Activated CD4-positive, alpha-beta memory T cell treated with anti-CD3 and anti-CD28 coated beads for 36 hours (primary cell): ENCODE measurements around the gene EGLN1. TPM values are rescaled to one million over a fixed set of nuclear protein-coding genes. Genes with fewer than 3 reads are reported as not detected.

ENCODE experiments used
- CTCF ChIA-PET: fragments of 350-600 bp; sonication (Branson Sonifier 250); formaldehyde crosslinking; loops from one replicate; lab custom pipeline; 2021; ENCODE audit warnings: antibody characterized with exemption, inconsistent platforms; lab: Charles Lee
- POLR2A ChIA-PET: fragments of 350-600 bp; sonication (Branson Sonifier 250); formaldehyde crosslinking; loops from one replicate; lab custom pipeline; 2021; ENCODE audit warnings: antibody characterized with exemption; lab: Charles Lee
- DNase-seq: peaks from one replicate; pipeline ENCODE4 v3.0.0-alpha.2; 2020
- H3K27ac Mint-ChIP-seq: one replicate; pipeline ENCODE4 v1.8.0; 2021; ENCODE audit warnings: mixed read lengths
- H3K27me3 Mint-ChIP-seq: one replicate; pipeline ENCODE4 v1.8.0; 2021; ENCODE audit warnings: mixed read lengths
- H3K36me3 Mint-ChIP-seq: one replicate; pipeline ENCODE4 v1.8.0; 2021; ENCODE audit warnings: mixed read lengths
- H3K4me1 Mint-ChIP-seq: one replicate; pipeline ENCODE4 v1.8.0; 2021; ENCODE audit warnings: low read depth, mixed read lengths
- H3K4me3 Mint-ChIP-seq: one replicate; pipeline ENCODE4 v1.8.0; 2021; ENCODE audit warnings: mild to moderate bottlenecking, mixed read lengths
- H3K9me3 Mint-ChIP-seq: one replicate; pipeline ENCODE4 v1.8.0; 2021; ENCODE audit warnings: mixed read lengths
- intact Hi-C: fragments of 100-400 bp; cut with micrococcal nuclease; formaldehyde crosslinking; loops from one replicate; pipeline ENCODE4 v1.15.1; 2023
- total RNA-seq, 2 experiments: library from RNA; stranded (reverse); gene quantifications; one replicate each; pipeline ENCODE4 v1.2.3, GENCODE V29; 2021

Gene EGLN1
- total RNA-seq, 2 experiments from 2014 or later, result 15.8 to 16.2 TPM

- no peaks in the 10 kb centered on the region for H3K9me3 Mint-ChIP-seq
- DNase-seq, result no peak
- intact Hi-C loops, result loop anchor here (1.0 kb wide), 1 partner anchor 9 kb away; no protein-coding TSS in a partner anchor
- H3K4me3 Mint-ChIP-seq, result no peak overlapping the region
- POLR2A ChIA-PET, result interaction anchor here (0.7 kb wide), 1 partner anchor 8 kb away, joined by 3 read pairs; no protein-coding TSS in a partner anchor
- H3K27ac Mint-ChIP-seq, result no peak overlapping the region
- peaks cover 11% of the 10 kb centered on the region for H3K36me3 Mint-ChIP-seq
- H3K27me3 Mint-ChIP-seq, result no peaks in the 10 kb centered on the region
- H3K4me1 Mint-ChIP-seq, result peaks cover 38% of the 10 kb centered on the region
- CTCF ChIA-PET, result interaction anchor here (1.2 kb wide), 1 partner anchor 11 kb away, joined by 4 read pairs; no protein-coding TSS in a partner anchor
These were observed 12.0 kb downstream of the EGLN1 start for GRCh38 chr1:231410036-231410612.

GRCh38 chr1:231408528-231409094 lies 13.5 kb downstream of the EGLN1 start:
- Mint-ChIP-seq H3K36me3 (peaks cover 7% of the 10 kb centered on the region), H3K4me1 (peaks cover 32% of the 10 kb centered on the region), H3K27me3 (no peaks in the 10 kb centered on the region), H3K27ac (no peak overlapping the region), H3K9me3 (no peaks in the 10 kb centered on the region), H3K4me3 (no peak overlapping the region)
- ChIA-PET CTCF (interaction anchor here (1.4 kb wide), 1 partner anchor 348 kb away, joined by 4 read pairs; no protein-coding TSS in a partner anchor), POLR2A (no interaction called here)
- intact Hi-C loops, result no loop called here
- DNase-seq, result no peak

- Mint-ChIP-seq H3K9me3 (no peaks in the 10 kb centered on the region), H3K4me1 (peaks cover 23% of the 10 kb centered on the region), H3K27me3 (no peaks in the 10 kb centered on the region), H3K36me3 (peaks cover 7% of the 10 kb centered on the region), H3K27ac (no peak overlapping the region), H3K4me3 (no peak overlapping the region)
- CTCF ChIA-PET, result interaction anchor here (1.4 kb wide), 1 partner anchor 349 kb away, joined by 4 read pairs; no protein-coding TSS in a partner anchor
- POLR2A ChIA-PET, result no interaction called here
- intact Hi-C loops, result no loop called here
- no peak for DNase-seq
These were observed 14.3 kb downstream of the EGLN1 start for GRCh38 chr1:231407547-231408396.

GRCh38 chr1:231407049-231407448 lies 15.0 kb downstream of the EGLN1 start:
- Mint-ChIP-seq H3K27me3 (no peaks in the 10 kb centered on the region), H3K36me3 (peaks cover 1% of the 10 kb centered on the region), H3K27ac (no peak overlapping the region), H3K4me1 (peaks cover 16% of the 10 kb centered on the region), H3K4me3 (no peak overlapping the region), H3K9me3 (no peaks in the 10 kb centered on the region)
- POLR2A ChIA-PET, result no interaction called here
- no peak for DNase-seq
- CTCF ChIA-PET, result interaction anchor here (1.4 kb wide), 1 partner anchor 350 kb away, joined by 4 read pairs; no protein-coding TSS in a partner anchor
- intact Hi-C loops, result no loop called here

- intact Hi-C loops, result no loop called here
- peaks cover 1% of the 10 kb centered on the region for H3K36me3 Mint-ChIP-seq
- H3K4me1 Mint-ChIP-seq, result peaks cover 18% of the 10 kb centered on the region
- no peaks in the 10 kb centered on the region for H3K27me3 Mint-ChIP-seq
- no peak overlapping the region for H3K27ac Mint-ChIP-seq
- H3K4me3 Mint-ChIP-seq, result no peak overlapping the region
- no peak for DNase-seq
- ChIA-PET POLR2A (no interaction called here), CTCF (no interaction called here)
- H3K9me3 Mint-ChIP-seq, result no peaks in the 10 kb centered on the region
These were observed 17.8 kb downstream of the EGLN1 start for GRCh38 chr1:231404318-231404717.

- ChIA-PET CTCF (interaction anchor here (0.6 to 1.0 kb wide), 2 partner anchors 189 to 1235 kb away, joined by 3 to 5 read pairs; no protein-coding TSS in a partner anchor), POLR2A (interaction anchor here (1.1 kb wide), 1 partner anchor 9 kb away, joined by 3 read pairs; no protein-coding TSS in a partner anchor)
- intact Hi-C loops, result no loop called here
These were observed 20.6 kb downstream of the EGLN1 start for GRCh38 chr1:231401478-231401877.

GRCh38 chr1:231397886-231398671 lies 24.0 kb downstream of the EGLN1 start:
- Mint-ChIP-seq H3K27ac (no peak overlapping the region), H3K27me3 (no peaks in the 10 kb centered on the region), H3K9me3 (no peaks in the 10 kb centered on the region), H3K36me3 (no peaks in the 10 kb centered on the region), H3K4me1 (peaks cover 48% of the 10 kb centered on the region), H3K4me3 (no peak overlapping the region)
- ChIA-PET CTCF (no interaction called here), POLR2A (interaction anchor here (0.6 kb wide), 1 partner anchor 9 kb away, joined by 3 read pairs; no protein-coding TSS in a partner anchor)
- DNase-seq, result no peak
- intact Hi-C loops, result no loop called here

More at GRCh38 chr1:231401478-231401877, 20.6 kb downstream of the EGLN1 start:
- no peak overlapping the region for H3K4me3 Mint-ChIP-seq
- no peak overlapping the region for H3K27ac Mint-ChIP-seq
- H3K36me3 Mint-ChIP-seq, result no peaks in the 10 kb centered on the region
- no peaks in the 10 kb centered on the region for H3K27me3 Mint-ChIP-seq
- no peaks in the 10 kb centered on the region for H3K9me3 Mint-ChIP-seq
- H3K4me1 Mint-ChIP-seq, result peaks cover 38% of the 10 kb centered on the region
- no peak for DNase-seq

- no peak overlapping the region for H3K4me3 Mint-ChIP-seq
- ChIA-PET CTCF (no interaction called here), POLR2A (no interaction called here)
These were observed 25.4 kb downstream of the EGLN1 start for GRCh38 chr1:231396643-231397042.

GRCh38 chr1:231395998-231396390 lies 26.1 kb downstream of the EGLN1 start:
- intact Hi-C loops, result no loop called here
- Mint-ChIP-seq H3K36me3 (no peaks in the 10 kb centered on the region), H3K9me3 (no peaks in the 10 kb centered on the region), H3K27ac (no peak overlapping the region), H3K27me3 (no peaks in the 10 kb centered on the region), H3K4me1 (peaks cover 57% of the 10 kb centered on the region), H3K4me3 (no peak overlapping the region)
- DNase-seq, result no peak
- CTCF ChIA-PET, result no interaction called here
- POLR2A ChIA-PET, result no interaction called here

More at GRCh38 chr1:231396643-231397042, 25.4 kb downstream of the EGLN1 start:
- H3K27me3 Mint-ChIP-seq, result no peaks in the 10 kb centered on the region
- no peaks in the 10 kb centered on the region for H3K36me3 Mint-ChIP-seq
- H3K4me1 Mint-ChIP-seq, result peaks cover 54% of the 10 kb centered on the region
- intact Hi-C loops, result no loop called here
- no peak overlapping the region for H3K27ac Mint-ChIP-seq
- DNase-seq, result no peak
- no peaks in the 10 kb centered on the region for H3K9me3 Mint-ChIP-seq

GRCh38 chr1:231395076-231395997 lies 26.8 kb downstream of the EGLN1 start:
- intact Hi-C loops, result no loop called here
- no peaks in the 10 kb centered on the region for H3K9me3 Mint-ChIP-seq
- H3K4me1 Mint-ChIP-seq, result peaks cover 60% of the 10 kb centered on the region
- DNase-seq, result no peak
- ChIA-PET CTCF (no interaction called here), POLR2A (no interaction called here)
- no peak overlapping the region for H3K4me3 Mint-ChIP-seq
- no peak overlapping the region for H3K27ac Mint-ChIP-seq
- no peaks in the 10 kb centered on the region for H3K27me3 Mint-ChIP-seq
- no peaks in the 10 kb centered on the region for H3K36me3 Mint-ChIP-seq

GRCh38 chr1:231393668-231394067 lies 28.4 kb downstream of the EGLN1 start:
- H3K36me3 Mint-ChIP-seq, result no peaks in the 10 kb centered on the region
- no peak for DNase-seq
- peaks cover 64% of the 10 kb centered on the region for H3K4me1 Mint-ChIP-seq
- intact Hi-C loops, result no loop called here
- no peak overlapping the region for H3K4me3 Mint-ChIP-seq
- POLR2A ChIA-PET, result interaction anchor here (1.2 kb wide), 1 partner anchor 28 kb away, joined by 4 read pairs; the partner anchor contains the start of gene EGLN1
- CTCF ChIA-PET, result no interaction called here
- H3K27ac Mint-ChIP-seq, result no peak overlapping the region
- H3K9me3 Mint-ChIP-seq, result no peaks in the 10 kb centered on the region
- no peaks in the 10 kb centered on the region for H3K27me3 Mint-ChIP-seq
